ENCODE measurements around the gene FAM13A.
"Not testable (repeated sequence)": the region's sequence is repeated elsewhere in the genome, so short reads cannot be mapped to it uniquely, and the experiment has no call there.

Gene FAM13A

GRCh38 chr4:89042055-89042454 is 14.9 kb downstream of the FAM13A start:
- DNase-seq (ENCODE audit: low spot score), result no peak

DNA sequence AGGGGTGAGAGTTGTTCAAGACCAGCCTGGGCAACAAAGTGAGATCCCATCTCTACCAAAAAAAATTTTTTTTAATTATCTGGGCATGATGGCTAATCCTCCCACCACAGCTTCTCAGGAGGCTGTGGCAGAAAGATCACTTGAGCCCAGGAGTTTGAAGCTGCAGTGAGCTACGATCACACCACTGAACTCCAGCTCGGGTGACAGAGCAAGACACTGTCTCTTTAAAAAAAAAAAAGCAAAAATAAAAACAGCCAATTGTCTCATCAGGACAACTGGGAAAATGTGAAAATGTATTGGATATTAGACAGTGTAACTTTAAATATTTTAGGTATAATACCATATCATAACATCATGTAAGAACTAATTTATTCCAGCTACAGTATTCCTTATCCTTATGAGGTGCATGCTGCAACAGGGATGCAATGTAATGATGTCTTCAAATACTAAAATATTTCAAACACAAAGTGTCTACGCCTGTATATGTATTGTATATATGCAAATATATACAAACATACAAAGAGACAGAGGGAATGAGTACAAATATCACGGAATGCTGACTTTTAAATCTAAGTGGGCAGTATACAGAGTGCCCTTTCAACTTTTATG is 17.2 kb downstream of the FAM13A start:
- no peak for DNase-seq (ENCODE audit: low spot score)

GRCh38 chr4:89036535-89036934 is 20.4 kb downstream of the FAM13A start:
- no peak for DNase-seq (ENCODE audit: low spot score)

DNA sequence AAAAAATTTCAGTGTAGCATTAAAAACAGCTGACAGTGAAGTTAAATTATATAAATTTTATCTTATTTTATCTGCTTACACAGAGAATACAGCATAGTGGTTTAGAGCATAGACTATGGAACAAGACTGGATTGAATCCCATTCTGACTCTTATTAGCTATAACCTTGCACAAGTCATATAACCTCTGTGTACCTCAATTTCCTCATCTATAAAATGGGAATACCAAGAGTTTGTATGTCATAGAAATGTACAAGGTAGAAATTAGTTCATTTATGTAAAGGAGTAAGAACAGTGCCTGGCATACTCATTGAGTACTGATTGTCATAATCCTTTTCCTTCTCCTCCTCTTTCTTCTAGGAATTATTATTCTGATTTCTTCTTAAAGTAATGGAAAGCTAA is 25.7 kb downstream of the FAM13A start:
- DNase-seq (ENCODE audit: low spot score), result no peak

DNA sequence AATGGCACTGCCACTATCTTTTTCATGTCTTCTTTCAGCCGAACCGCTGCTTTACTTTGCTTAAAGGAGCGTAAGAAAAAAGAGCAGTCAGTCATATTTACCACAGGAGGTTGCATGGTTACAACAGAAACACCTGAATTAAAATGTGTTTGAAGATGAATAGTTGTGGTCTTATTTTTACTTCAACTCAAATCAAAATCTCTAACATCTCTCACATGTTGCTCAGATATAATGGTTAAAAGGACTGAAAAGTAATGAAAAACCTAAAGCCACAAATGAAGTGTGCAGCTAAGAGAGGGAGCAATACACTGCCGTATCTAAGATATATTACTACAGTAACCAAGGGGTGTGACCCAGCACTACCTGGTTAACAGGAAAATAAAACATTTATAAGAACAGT is 27.4 kb downstream of the FAM13A start:
- DNase-seq (ENCODE audit: low spot score), result no peak

GRCh38 chr4:89026542-89026941 is 30.4 kb downstream of the FAM13A start:
- no peak for DNase-seq (ENCODE audit: low spot score)

DNA sequence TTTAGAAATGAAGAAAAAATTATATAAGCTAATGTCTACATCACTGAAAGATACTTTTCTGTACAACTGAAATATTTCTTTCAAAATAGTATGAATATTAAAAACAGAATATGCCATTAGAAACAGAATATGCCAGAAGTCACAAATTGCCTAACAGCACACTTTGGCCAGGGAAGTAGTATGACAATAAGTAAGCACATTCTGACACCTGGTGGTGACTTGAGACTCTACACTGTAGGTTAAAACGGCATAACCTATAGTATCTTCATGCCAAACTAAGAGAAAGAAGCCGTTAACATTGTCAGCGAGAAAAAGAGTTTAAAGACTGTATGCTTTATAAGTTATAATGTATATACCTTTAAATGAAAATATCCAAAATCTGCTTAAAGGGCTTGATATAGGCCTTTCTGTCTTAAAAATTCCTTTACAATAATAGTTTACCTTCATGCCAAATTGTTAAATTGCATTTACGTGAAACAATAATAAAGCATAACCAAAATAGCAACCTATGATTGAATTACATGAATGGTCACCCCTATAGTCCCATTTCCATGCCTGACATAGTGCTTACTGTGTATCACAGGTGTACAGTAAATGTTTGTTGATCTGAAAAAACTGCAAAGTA is 32.8 kb downstream of the FAM13A start:
- peak; percentile 14 for DNase-seq (ENCODE audit: low spot score)

GRCh38 chr4:89023140-89023539 is 33.8 kb downstream of the FAM13A start:
- DNase-seq (ENCODE audit: low spot score), result no peak

DNA sequence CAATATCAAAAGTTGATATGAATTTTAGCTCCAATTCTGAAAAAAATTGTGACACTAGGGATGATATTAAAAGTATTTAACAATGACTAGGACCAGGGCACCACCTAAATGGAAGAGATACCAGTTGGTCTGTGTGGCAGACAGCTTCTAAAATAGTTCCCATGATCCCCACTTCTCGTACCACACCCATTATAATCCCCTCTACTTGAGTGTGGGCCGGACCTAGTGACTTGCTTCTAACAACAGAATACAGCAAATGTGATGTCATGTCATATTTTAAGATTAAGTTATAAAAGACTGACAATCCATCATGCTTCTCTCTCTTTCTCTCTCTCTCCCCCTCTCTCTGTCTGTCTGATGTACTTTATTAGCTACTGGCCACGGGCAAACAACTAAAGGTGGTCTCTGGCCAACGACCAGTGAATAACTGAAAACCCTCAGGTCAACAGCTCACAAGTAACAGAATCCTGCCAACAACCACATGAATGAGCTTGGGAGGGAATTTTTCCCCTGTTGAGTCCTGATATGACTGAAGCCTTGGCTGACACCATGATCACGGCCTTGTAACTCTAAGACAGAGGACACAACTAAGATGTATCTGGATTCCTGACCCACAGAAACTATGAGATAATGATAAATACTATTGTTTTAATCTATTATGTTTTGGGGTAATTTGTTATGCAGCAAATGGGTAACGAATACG is 34.4 kb downstream of the FAM13A start:
- DNase-seq (ENCODE audit: low spot score), result no peak

- DNase-seq (ENCODE audit: low spot score), result peak; percentile 18
These were observed 35.3 kb downstream of the FAM13A start for GRCh38 chr4:89021684-89022083.

DNA sequence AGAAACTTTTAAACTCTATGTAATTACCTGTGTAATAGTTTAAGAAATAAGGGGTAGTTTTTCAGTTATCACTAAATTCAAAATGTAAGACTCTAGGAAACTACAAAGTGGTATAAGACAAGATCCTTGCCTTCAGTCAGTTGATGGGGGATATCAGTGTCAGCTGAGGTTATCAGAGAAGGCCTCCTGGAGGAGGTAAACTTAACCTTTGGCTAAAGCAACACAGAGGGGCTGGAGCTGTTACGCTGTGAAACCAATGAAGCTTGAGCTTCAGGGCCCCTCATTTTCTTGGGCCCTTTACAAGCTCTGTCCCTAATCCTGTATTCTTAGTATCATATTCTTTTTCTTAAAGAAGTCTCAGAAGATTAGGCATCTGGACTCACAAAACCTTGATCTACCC is 35.9 kb downstream of the FAM13A start:
- DNase-seq (ENCODE audit: low spot score), result no peak

DNA sequence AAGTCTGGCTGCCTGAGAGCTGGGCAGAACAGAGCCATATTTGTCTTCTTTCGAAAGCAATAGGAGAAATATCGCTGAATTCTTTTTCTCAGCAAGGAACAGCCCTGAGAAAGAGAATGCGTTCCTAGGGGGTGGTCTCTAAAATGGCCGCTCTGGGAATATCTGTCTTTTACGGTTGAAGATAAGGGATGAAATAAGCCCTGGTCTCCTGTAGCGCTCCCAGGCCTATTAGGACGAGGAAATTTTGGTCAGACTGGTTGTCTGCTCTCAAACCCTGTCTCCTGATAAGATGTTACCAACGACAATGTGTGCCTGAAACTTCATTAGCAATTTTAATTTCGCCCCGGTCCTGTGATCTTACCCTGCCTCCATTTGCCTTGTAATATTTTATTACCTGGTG is 42.1 kb downstream of the FAM13A start:
- not testable (repeated sequence) for DNase-seq (ENCODE audit: low spot score)

DNA sequence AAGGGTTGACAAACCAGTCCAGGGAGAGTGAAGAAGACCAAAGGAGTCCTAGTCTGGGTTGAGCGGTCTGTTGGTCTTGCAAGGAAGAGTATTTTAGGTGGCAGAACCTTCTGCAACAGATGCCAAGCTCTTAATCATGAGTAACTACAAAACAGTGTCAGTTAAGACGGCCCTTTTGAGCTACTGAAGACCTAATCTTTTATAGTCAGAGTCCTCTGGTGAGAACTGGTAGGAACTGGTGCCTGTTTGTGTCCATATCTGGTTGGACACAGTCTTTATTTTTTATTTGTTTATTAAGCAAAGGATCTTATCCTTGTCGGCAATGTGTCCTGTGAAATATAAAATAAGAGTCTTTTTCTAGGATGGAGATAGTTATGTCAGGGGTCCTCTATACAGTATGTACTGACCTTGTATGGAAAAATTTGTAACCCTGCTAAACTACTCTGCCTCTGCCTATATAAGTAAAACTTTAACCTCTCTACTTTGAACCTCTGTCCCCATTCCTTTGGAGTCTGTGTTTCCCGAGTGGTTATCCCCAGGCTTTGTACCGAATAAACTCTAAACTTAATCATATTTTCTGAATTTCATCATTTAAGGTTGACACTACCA is 47.1 kb downstream of the FAM13A start:
- no peak for DNase-seq (ENCODE audit: low spot score)

- DNase-seq (ENCODE audit: low spot score), result no peak
These were observed 47.9 kb downstream of the FAM13A start for GRCh38 chr4:89009115-89009514.

DNA sequence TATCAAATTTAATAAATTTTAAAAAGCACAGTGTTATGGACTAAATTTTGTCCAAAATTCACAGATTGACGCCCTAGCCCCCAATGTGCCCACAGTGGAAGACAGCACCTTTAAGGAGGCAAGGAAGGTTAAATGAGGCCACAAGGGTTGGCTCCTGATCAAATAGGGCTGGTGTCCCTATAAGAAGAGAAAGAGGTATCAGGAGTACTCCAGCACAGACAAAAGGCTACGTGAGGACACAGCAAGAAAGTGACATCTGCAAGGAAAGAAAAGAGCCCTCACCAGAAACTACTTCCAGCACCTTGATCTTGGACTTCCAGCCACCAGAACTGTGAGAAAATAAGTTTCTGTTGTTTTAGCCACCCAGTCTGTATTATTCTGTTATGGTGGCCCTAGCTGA is 48.8 kb downstream of the FAM13A start:
- DNase-seq (ENCODE audit: low spot score), result no peak

GRCh38 chr4:89007338-89007939 is 49.5 kb downstream of the FAM13A start:
- DNase-seq (ENCODE audit: low spot score), result no peak

- DNase-seq (ENCODE audit: low spot score), result no peak
These were observed 50.7 kb downstream of the FAM13A start for GRCh38 chr4:89006307-89006706.

GRCh38 chr4:89005066-89005465 is 51.9 kb downstream of the FAM13A start:
- not testable (repeated sequence) for DNase-seq (ENCODE audit: low spot score)

DNA sequence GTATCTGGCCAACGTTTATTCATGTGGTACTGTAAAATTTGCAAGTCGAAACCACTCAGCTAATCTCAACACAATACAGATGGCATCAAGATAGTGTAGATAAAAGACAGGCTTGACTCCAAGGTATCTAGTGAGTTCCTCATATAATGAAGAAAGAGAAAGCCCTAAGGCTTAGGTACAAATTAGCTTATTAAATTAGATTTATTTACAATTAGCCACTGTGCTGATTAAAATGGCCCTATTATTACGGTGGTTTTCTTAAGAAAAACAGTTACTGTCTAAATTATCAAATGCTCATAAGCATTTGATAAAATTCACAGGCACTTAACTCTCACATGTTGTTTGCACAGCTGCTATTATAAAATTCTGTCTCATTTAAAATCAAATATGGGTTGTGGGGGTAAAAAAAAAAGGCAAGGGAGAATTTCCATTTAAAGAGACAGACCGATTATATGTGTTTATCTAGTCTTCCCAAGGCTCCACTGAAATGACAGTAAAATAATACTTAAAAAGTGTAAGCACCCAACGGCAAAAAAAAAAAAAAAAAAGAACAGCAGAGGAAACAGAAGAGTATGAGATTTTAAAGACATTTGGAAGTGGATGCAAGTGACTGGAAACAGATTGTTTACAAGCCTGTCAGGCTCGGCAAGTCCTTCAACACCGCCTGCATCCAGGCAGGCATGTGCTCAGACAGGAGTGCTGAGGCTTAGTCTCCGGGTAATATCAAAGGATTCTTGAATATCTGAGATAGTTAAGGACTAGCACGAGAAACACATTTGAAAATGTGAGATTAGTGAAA is 55.1 kb downstream of the FAM13A start:
- no peak for DNase-seq (ENCODE audit: low spot score)

GRCh38 chr4:89000844-89001360 is 56.1 kb downstream of the FAM13A start:
- peak; percentile 15 for DNase-seq (ENCODE audit: low spot score)

GRCh38 chr4:89000382-89000781 is 56.6 kb downstream of the FAM13A start:
- DNase-seq (ENCODE audit: low spot score), result no peak
